DMS 273 (cell line): ENCODE data around the gene RAET1E.
"Not testable (repeated sequence)": the region's sequence is repeated elsewhere in the genome, so short reads cannot be mapped to it uniquely, and the experiment has no call there.

Experiments
- DNase-seq: peaks from one replicate; lab custom pipeline; 2025; ENCODE audit not compliant: unreplicated experiment; lab: John Stamatoyannopoulos, UW

The RAET1E gene

DNA sequence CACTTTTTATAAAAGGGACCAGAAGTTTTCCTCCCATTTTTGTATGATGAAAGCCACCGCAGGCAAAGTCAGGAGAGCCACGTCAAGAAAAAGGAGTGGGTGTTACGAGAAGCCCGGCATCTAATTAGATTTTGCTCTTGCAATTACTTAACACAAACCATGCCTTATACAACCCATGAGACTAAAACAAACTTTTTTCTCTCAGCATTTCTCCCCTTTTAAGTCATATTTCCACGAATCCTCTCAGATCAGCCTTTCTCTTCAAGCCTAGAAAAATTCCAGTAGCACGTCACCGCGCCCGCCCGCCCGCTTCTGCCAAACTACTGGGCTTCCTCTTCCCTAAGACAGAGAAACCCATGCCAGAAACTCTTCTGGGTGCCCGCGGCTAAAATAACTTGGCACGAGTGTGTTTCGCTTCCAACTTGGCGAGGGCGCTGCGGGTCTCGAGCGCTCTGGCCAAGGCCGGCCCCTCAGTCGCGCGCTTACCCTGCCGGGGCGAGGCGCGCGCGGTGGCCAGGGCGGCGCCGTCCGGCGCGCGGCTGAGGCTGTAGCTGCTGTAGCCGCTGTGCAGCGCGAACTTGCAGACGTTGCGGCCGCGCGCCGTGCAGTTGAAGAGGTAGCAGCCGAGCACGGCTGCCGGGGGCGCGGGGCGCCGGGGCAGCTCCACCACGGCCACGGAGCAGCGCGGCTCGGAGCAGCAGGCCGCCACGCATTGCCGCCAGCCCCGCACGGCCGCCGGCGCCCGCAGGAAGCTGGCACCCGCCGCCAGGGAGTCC lies 34.8 kb downstream of the RAET1E start:
- peak; percentile 85 for DNase-seq

DNA sequence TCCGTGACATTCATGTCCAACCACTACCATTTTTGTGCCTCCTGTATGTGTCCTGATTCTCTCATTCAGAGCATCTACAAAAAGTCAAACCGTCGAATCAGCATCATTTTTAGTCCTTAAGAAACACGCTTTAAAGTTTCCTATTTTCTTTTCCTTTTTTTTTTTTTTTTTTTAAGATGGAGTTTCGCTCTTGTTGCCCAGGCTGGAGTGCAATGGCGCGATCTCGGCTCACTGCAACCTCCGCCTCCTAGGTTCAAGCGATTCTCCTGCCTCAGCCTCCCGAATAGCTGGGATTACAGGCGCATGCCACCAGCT lies 35.5 kb downstream of the RAET1E start:
- DNase-seq = not testable (repeated sequence)

DNA sequence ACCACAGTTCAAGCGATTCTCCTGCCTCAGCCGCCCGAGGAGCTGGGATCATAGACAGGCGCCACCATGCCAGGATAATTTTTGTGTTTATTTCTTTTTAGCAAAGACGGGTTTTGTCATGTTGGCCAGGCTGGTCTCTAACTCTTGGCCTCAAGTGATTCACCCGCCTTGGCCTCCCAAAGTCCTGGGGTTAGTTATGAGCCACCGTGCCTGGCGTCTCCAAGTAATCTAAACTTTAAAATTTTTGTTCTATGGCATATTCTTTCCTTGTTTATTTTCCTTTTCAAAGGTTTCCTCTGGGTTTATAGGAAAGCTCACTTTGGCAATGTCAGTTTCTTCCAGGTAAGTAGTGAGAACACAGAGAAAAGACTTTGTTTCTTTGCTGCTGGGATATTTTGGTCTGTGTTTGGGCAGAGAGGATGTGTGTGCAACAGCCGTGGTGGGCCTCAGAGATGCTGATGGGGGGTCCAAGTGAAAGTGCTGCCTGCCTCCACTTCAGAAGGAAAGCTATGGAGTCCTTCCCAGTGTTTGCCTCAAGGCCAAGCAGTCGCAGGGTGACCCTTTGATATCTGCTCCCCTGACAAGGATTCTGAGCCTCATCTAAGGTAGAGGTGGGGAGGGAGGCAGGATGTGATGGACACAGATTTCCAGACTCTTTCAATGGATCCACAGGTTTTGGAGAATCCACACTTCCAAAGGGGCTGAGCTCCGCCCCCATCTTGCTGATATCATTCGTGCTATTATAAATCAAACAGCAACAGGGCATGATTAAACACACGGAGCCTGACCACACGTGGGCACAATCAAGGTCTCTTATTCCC lies 36.1 kb downstream of the RAET1E start:
- DNase-seq = peak; percentile 11

DNA sequence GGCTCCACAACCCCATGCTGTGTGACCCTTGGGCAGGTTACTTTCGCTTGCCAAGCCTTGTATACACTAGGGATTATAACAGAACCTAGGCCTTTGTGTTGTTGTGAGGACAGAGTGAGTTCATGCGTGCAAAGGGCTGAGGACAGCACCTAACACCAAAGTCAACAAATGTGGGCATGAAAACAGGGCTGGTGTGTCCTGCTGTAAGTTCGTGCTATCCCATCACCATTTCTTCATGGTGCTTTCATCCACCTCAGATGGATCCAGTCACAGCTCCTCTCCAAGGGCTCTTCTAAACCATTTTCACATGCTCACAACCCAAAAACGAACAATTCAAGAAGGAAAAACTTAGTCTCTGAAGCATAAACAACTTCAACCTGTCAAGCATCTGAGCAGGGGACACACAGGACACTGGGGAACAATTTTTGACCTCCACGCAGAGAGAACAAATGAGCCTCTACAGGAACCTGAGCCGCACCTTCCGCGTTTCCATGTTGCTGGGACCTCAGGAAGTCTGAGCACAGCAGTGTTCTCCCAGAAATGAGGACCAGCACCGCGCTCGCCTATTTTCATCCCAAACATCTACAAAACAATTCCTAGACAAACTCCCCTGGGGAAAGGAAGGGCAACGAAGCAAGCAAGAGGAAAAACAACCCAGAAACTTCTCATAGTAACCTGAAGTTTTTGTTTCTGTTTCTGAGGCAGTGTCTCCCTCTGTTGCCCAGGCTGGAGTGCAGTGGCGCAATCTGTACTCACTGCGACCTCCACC lies 36.9 kb downstream of the RAET1E start:
- DNase-seq = no peak

DNA sequence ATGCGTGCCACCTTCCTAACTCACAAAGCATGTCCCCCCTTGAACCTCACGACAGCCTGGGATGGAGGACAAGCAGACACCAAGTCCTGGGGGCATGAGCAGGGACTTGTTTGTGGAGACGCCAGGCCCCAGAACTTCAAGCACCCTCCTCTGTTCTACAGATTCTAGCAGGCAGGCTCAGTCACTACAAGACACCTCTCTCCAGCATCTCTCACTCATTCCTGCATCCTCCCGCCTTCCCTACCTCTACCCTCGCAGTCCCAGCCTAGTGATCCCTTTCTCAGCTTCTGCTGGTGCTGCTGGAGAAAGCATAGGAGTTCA lies 37.4 kb downstream of the RAET1E start:
- no peak for DNase-seq

DNA sequence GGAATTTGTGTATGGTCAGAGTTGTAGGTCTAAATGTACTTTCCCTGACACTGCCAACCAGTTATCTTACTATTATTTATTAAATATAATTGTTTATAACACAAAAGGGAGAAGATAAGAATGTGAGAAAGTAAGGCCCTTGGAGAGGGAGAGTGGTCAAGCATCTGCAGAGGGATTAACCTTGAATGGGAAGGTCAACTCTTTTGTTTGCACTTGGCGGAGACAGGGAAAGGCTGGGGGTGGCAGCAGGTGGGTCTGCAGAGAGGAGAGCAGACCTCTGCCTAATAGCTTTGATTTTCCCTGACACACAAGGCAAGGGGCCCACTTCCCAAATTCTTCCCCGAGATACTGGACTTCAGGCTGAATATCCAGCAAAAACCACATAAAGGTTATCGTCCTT lies 38.0 kb downstream of the RAET1E start:
- DNase-seq = no peak

DNA sequence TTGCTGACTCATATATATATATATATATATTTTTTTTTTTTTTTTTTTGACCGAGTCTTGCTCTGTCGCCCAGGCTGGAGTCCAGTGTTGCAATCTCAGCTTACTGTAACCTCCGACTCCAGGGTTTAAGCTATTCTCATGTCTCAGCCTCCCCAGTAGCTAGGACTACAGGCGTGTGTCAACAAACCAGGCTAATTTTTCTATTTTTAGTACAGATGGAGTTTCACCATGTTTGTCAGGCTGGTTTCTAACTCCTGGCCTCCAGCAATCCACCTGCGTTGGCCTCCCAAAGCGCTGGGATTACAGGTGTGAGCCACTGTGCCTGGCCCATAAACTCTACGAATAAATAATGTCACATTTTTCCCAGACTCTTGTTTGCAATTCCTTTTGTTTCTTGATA lies 38.5 kb downstream of the RAET1E start:
- DNase-seq = no peak

DNA sequence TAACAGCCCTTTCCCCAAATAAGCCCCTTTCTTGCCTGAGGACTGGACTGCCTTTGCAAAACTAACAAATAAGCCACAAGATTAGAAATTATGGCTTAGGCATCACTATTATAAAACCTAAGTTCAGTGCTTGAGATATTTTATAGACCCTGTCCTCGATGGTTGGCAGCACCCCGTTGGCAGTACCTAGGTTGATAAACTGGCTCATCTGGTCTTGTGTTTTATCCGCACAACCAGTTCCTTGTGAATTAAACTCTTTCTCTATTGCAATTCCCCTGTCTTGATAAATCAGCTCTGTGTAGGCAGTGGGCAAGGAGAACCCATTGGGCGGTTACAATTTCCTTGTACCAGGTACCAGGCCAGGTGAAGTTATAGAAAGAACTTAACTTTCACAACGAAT lies 40.4 kb downstream of the RAET1E start:
- DNase-seq = no peak

DNA sequence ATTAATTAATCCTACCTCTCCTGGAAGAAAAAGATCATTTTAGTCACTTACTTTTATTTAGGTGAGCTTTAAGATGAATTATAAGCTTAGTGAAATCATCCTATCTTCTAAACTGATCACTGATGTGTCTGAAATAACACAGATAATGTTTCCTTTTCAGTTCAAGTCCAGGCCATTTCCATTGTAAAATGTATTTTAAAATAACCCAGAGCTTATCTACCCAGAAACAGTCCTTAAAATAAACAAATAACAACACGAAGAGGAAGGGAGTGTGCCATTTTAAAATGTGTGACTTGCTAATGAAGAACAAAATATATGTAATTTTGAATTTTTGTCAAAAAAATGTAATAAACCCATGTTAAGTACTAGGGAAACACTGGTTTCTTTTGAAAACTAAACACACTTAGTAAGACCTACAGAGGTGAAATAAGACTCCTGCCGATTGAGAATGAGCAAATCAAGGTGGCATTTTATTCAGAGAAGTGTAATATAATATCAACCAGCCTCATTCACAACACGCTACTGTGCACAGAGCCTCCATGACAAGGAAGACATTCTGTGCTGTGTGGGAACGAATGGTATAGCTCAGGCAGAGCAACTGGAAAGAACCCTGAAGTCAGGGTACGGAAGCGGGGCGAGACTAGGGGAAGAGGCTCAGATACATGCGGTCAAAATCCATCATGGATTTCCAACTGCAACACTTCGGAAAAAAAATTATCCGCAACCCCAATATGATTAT lies 41.5 kb downstream of the RAET1E start:
- peak; percentile 15 for DNase-seq

DNA sequence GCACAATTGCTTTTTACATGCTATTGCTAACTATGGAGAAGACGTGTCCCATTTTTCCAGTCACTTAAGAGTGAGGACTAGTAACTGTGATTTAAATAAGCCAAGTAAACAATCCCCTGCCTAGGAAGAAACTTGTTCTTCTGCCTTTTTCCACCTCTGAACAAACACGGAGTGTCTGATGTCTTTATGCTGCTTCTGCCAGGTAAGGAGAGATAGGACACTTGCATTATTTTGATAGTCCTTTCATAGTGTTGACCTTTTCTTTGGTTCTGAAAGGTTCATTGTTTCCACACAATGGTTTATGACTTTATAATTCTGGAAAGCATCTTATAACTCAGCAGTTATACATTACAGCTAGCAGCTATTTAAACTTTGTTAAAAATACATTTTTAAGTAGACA lies 42.2 kb downstream of the RAET1E start:
- DNase-seq = no peak

DNA sequence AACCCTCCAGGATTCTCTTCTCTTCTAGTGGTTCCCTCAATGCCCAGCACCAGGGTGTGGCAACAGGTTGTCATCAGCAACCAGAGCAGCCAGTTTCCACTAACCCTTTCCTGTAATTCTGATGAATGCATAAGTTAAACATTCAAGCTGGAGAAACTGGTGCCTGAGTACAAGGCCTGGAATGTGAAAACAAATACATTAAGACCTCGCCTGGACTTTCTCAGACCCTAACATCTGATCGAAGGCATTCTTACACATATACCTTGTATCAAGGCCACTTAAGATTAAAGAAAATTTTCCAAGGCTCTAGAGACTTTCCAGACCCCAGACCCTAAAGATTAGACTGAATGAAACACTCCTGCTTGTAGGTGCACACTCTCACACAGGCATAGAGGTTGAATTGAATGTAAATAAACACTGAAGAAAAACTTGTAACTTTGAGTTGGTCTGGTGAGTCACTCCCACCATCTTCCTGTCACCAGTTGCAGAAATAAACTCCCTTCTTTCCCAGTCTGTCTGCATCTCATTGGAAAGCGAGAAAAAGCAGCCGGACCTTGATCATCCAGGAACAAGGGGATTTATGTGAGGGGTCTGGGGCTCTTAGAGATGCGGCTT lies 42.8 kb downstream of the RAET1E start:
- no peak for DNase-seq

DNA sequence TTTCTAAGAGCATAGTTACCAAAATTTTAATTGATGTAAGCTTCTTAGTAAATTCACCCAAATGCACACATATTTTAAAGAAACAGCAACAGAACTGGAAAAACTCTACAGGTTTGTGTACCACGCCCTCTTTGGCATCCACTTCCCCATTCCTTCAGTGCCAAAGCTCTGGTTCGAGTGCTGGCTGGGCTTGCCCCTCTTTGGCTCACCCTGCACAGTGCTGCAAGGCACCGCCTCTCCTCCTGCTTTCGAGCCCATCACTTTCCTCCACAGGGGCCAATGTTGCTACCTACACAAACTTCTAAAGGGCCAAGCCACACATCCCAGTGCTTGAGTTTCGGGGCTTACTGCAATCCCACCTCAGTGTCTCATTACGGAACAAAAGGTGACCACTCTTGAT lies 43.4 kb downstream of the RAET1E start:
- DNase-seq = no peak

DNA sequence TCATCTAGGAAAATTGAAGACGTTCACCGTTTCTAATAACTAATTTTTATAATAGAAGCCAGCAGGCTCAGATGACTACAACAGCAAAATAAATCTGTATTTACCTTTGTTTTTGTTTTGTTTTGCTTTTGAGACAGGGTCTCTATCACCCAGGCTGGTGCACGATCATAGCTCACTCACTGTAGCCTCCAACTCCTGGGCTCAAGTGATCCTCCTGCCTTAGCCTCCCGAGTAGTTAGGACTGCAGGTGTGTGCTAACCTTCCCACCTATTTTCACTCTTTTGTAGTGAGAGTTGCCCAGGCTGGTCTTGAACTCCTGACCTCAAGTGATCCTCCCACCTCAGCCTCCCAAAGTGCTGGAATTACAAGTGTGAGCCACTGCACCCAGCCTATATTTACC lies 43.9 kb downstream of the RAET1E start:
- DNase-seq = not testable (repeated sequence)

DNA sequence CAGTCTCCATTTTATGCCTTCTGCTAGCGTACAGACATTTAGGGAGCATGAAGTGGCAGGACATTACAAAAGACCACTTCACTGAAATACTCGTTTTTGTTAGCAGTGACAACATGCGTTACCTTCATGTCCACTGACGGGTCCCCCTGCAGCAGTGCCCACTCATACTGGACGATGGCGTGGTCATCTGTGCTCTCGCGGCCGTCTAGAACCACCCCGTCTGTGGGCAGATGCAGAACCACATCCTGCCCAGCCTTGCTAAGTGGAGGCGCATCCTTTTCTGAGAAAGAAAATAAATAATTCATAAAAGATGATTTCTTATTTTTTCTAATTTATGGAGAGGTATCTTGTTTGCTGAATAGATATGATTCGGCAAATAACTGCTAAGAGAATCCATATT lies 45.0 kb downstream of the RAET1E start:
- DNase-seq = no peak

DNA sequence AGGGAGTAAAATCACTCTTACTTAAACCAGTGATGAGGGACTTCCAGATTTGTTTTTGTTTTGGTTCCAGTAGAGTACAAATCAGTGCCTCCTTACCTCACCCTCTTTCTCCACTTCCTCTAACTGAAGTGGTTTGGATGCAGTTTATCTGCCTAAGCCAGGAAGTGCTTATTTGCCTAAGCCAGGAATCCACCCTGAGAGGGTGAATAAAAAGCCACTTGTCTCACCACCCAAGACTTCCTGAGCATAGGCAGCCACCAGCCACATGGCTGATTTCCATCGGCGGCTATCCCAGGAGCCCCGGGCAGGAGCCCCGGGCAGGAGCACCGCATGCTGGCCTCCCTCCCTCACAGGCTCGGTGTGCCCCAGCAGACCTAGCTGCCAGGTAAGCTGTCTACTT lies 45.7 kb downstream of the RAET1E start:
- DNase-seq = no peak

DNA sequence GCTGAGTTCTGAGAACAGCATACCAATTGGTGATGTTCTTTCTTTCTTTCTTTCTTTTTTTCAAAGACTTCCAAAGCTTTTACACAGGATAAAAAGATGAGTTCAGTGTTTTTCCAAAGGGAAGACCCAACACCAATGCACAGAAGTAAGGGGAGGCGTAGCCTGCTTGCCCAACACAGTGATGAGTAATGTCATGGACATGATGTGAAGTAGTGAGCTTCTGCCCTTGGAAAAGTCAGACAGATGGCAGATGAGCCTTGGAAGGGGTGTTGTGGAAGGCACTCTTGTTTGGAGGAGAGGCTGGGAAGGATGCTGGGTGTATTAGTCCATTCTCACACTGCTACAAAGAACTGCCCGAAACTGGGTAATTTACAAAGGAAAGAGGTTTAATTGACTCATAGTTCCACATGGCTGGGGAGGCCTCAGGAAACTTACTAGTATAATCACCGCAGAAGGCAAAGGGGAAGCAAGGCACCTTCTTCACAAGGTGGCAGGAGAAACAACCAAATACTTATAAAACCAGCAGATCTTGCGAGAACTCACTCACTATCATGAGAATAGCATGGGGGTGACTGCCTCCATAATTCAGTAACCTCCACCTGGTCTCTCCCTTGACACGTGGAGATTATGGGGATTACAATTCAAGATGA lies 46.3 kb downstream of the RAET1E start:
- DNase-seq = no peak

DNA sequence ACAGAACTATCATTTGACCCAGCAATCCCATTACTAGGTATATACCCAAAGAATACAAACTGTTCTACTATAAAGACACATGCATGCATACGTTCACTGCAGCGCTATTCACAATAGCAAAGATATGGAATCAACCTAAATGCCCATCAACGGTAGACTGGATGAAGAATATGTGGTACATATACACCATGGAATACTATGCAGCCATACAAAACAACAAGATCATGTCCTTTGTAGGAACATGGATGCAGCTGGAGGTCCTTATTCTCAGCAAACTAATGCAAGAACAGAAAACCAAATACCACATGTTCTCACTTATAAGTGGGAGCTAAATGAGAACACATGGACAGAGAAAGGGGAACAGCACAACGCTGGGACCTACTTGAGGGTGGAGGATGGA lies 49.6 kb downstream of the RAET1E start:
- DNase-seq = not testable (repeated sequence)
